Neural progenitor cell (in vitro differentiated cells): Measurements from ENCODE around the gene TMEM267. TPM values are rescaled to one million over a fixed set of nuclear protein-coding genes. Genes with fewer than 3 reads are reported as not detected.
"Not testable (repeated sequence)": the region's sequence is repeated elsewhere in the genome, so short reads cannot be mapped to it uniquely, and the experiment has no call there.

Experiments used
- DNase-seq: peaks from one replicate; pipeline ENCODE4 v3.0.0-alpha.2; 2016; ENCODE audit warnings: low spot score
- H2AFZ ChIP-seq: fragments of 200-600 bp; sonication (generic); replicated peaks from 2 replicates; pipeline ENCODE4 v1.6.1; 2016; ENCODE audit warnings: antibody characterized with exemption
- H3F3A ChIP-seq: fragments of 200-600 bp; sonication (generic); 2 replicates; pipeline ENCODE4 v1.6.1; 2016; ENCODE audit warnings: antibody characterized with exemption, low read depth
- H3K27ac ChIP-seq: fragments of 200-600 bp; sonication (generic); 2 replicates; pipeline ENCODE4 v1.5.1; 2016; ENCODE audit warnings: mild to moderate bottlenecking
- H3K27me3 ChIP-seq: fragments of 200-600 bp; sonication (generic); 2 replicates; pipeline ENCODE4 v1.6.1; 2016; ENCODE audit warnings: mild to moderate bottlenecking, moderate library complexity
- H3K36me3 ChIP-seq: fragments of 200-600 bp; sonication (generic); 2 replicates; pipeline ENCODE4 v1.5.1; 2016
- H3K4me1 ChIP-seq: fragments of 200-600 bp; sonication (generic); 2 replicates; pipeline ENCODE4 v1.6.1; 2016; ENCODE audit warnings: mixed run types
- H3K4me2 ChIP-seq: fragments of 200-600 bp; sonication (generic); 2 replicates; pipeline ENCODE4 v1.6.1; 2016
- H3K4me3 ChIP-seq: fragments of 200-600 bp; sonication (generic); 2 replicates; pipeline ENCODE4 v1.5.1; 2016
- H3K79me2 ChIP-seq: fragments of 200-600 bp; sonication (generic); 2 replicates; pipeline ENCODE4 v1.6.1; 2016; ENCODE audit warnings: low read depth
- H3K9ac ChIP-seq: fragments of 200-600 bp; sonication (generic); 2 replicates; pipeline ENCODE4 v1.6.1; 2016
- H3K9me3 ChIP-seq: fragments of 200-600 bp; sonication (generic); 2 replicates; pipeline ENCODE4 v1.5.1; 2016; ENCODE audit warnings: low read depth
- H4K20me1 ChIP-seq: fragments of 200-600 bp; sonication (generic); 2 replicates; pipeline ENCODE4 v1.6.1; 2016; ENCODE audit warnings: low read depth
- H3K27ac Mint-ChIP-seq: 3 replicates; pipeline ENCODE4 v1.8.0; 2021; ENCODE audit warnings: mixed read lengths
- H3K27me3 Mint-ChIP-seq: 2 replicates; pipeline ENCODE4 v1.8.0; 2022; ENCODE audit warnings: low read depth, mild to moderate bottlenecking, inconsistent platforms, moderate library complexity, mixed read lengths; ENCODE audit not compliant: insufficient read depth
- H3K36me3 Mint-ChIP-seq: 3 replicates; pipeline ENCODE4 v1.8.0; 2021; ENCODE audit warnings: mixed read lengths
- H3K4me1 Mint-ChIP-seq: 3 replicates; pipeline ENCODE4 v1.8.0; 2021; ENCODE audit warnings: mixed read lengths
- H3K4me3 Mint-ChIP-seq: 3 replicates; pipeline ENCODE4 v1.8.0; 2021; ENCODE audit warnings: mild to moderate bottlenecking, moderate library complexity, mixed read lengths
- H3K9me3 Mint-ChIP-seq: 3 replicates; pipeline ENCODE4 v1.8.0; 2020; ENCODE audit warnings: mixed read lengths
- EZH2 ChIP-seq: fragments of 200-600 bp; sonication (generic); IDR thresholded peaks from 2 replicates; pipeline ENCODE4 v1.6.1; 2017; ENCODE audit warnings: antibody characterized with exemption, mild to moderate bottlenecking, moderate library complexity
- EZH2phosphoT487 ChIP-seq: fragments of 200-600 bp; sonication (generic); IDR thresholded peaks from 2 replicates; pipeline ENCODE4 v1.6.1; 2017; ENCODE audit warnings: antibody characterized with exemption
- total RNA-seq: library from RNA; depleted of rRNA; stranded (reverse); fragments of >200 nt; gene quantifications from 2 replicates; pipeline ENCODE4 v1.2.3, GENCODE V29; 2015; ENCODE audit warnings: low replicate concordance
- TF ChIP-seq, protein P1 (sequence below): fragments of 200-600 bp; sonication (generic); IDR thresholded peaks from 2 replicates; pipeline ENCODE4 v1.5.1; 2017; ENCODE audit warnings: antibody characterized with exemption, mild to moderate bottlenecking

The TMEM267 gene
- total RNA-seq, 1 donor from 2014 or later: 15.3 TPM

DNA sequence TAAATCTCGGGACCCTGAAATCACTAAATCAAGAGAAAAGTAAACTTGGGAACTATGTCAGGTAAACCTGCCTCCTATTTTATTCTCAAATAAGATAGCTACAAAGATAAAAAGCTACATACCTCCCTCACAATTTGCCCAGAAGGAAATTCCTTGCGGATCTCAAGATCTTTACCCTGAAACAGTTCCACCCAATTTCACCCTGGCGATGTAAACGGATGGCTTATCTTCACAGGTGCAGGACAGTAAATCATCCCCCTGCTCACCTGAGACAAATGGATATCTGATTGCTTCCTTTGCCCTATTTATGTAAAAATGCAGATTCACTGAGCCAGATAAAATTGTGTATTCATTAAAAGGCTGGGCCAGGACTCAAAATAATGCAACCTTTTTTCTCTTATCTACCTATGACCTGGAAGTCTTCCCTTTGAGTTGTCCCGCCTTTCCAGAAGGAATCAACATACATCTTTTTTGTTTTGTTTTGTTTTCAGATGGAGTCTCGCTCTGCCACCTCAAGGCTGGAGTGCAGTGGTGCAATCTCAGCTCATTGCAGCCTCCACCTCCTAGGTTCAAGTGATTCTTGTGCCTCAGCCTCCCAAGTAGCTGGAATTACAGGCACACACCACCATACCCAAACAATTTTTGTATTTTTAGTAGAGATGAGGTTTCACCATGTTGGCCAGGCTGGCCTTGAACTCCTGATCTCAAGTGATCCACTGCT lies 13.8 kb downstream of the TMEM267 start:
- no peak for DNase-seq
- H3F3A ChIP-seq: no peaks in the 10 kb centered on the region
- peaks cover 49% of the 10 kb centered on the region for H3K36me3 Mint-ChIP-seq
- H2AFZ ChIP-seq: no peak overlapping the region
- H3K4me1 ChIP-seq: no peaks in the 10 kb centered on the region
- H3K27ac ChIP-seq: no peak overlapping the region
- H3K4me1 Mint-ChIP-seq: no peaks in the 10 kb centered on the region
- H3K27ac Mint-ChIP-seq: no peak overlapping the region
- peaks cover 6% of the 10 kb centered on the region for H3K79me2 ChIP-seq
- H3K4me3 ChIP-seq: no peak overlapping the region
- H3K27me3 Mint-ChIP-seq: peaks cover 3% of the 10 kb centered on the region
- no peak overlapping the region for H3K4me3 Mint-ChIP-seq
- H3K9me3 ChIP-seq: peaks cover 9% of the 10 kb centered on the region
- H3K9ac ChIP-seq: no peak overlapping the region
- no peaks in the 10 kb centered on the region for H4K20me1 ChIP-seq
- TF ChIP-seq, protein P1, sequence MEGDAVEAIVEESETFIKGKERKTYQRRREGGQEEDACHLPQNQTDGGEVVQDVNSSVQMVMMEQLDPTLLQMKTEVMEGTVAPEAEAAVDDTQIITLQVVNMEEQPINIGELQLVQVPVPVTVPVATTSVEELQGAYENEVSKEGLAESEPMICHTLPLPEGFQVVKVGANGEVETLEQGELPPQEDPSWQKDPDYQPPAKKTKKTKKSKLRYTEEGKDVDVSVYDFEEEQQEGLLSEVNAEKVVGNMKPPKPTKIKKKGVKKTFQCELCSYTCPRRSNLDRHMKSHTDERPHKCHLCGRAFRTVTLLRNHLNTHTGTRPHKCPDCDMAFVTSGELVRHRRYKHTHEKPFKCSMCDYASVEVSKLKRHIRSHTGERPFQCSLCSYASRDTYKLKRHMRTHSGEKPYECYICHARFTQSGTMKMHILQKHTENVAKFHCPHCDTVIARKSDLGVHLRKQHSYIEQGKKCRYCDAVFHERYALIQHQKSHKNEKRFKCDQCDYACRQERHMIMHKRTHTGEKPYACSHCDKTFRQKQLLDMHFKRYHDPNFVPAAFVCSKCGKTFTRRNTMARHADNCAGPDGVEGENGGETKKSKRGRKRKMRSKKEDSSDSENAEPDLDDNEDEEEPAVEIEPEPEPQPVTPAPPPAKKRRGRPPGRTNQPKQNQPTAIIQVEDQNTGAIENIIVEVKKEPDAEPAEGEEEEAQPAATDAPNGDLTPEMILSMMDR: peak; percentile 4
- no peak for TF ChIP-seq EZH2phosphoT487
- TF ChIP-seq EZH2: no peak
- H3K4me2 ChIP-seq: no peak overlapping the region
- H3K27me3 ChIP-seq: no peaks in the 10 kb centered on the region
- H3K9me3 Mint-ChIP-seq: peaks cover 40% of the 10 kb centered on the region
- H3K36me3 ChIP-seq: peaks cover 5% of the 10 kb centered on the region

DNA sequence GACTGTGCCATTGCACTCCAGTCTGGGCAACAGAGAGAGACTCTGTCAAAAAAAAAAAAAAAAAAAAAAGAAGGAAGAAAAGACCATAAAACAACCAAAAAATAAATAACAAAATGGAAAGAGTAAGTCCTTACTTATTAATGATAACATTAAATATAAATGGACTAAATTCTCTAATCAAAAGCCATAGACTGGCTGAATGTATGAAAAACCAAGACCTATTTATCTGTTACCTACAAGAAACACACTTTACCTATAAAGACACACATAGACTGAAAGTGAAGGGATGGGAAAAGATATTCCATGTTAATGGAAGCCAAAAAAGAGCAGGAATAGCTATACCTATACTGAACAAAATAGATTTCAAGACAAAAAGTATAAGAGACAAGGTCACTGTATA lies 16.6 kb downstream of the TMEM267 start:
- H3K9me3 Mint-ChIP-seq: peaks cover 37% of the 10 kb centered on the region

GRCh38 chr5:43465455-43465854 lies 18.2 kb downstream of the TMEM267 start:
- H3K36me3 ChIP-seq, H3K27me3 ChIP-seq, H2AFZ ChIP-seq, H3K4me3 Mint-ChIP-seq, H4K20me1 ChIP-seq, H3K9ac ChIP-seq, H3K4me2 ChIP-seq, H3K4me1 Mint-ChIP-seq, H3K27ac ChIP-seq, DNase-seq, H3K4me3 ChIP-seq, H3K9me3 ChIP-seq, H3K4me1 ChIP-seq, H3K27me3 Mint-ChIP-seq, H3F3A ChIP-seq, H3K27ac Mint-ChIP-seq, H3K79me2 ChIP-seq: not testable (repeated sequence)
- Mint-ChIP-seq H3K9me3 (peaks cover 25% of the 10 kb centered on the region), H3K36me3 (peaks cover 34% of the 10 kb centered on the region)

More for the DNA sequence above, 16.6 kb downstream of the TMEM267 start:
- no peak overlapping the region for H3K27ac ChIP-seq
- no peak overlapping the region for H3K4me2 ChIP-seq
- Mint-ChIP-seq H3K27ac (no peak overlapping the region), H3K36me3 (peaks cover 39% of the 10 kb centered on the region), H3K27me3 (peaks cover 3% of the 10 kb centered on the region), H3K4me3 (no peak overlapping the region), H3K4me1 (no peaks in the 10 kb centered on the region)
- H4K20me1 ChIP-seq: no peaks in the 10 kb centered on the region
- H3K9me3 ChIP-seq: peaks cover 9% of the 10 kb centered on the region
- H3K4me3 ChIP-seq: no peak overlapping the region
- DNase-seq: no peak
- H3K36me3 ChIP-seq: peaks cover 5% of the 10 kb centered on the region
- no peaks in the 10 kb centered on the region for H3F3A ChIP-seq
- H3K27me3 ChIP-seq: no peaks in the 10 kb centered on the region
- TF ChIP-seq EZH2phosphoT487 (no peak), EZH2 (no peak)
- TF ChIP-seq, protein P1: no peak
- H3K4me1 ChIP-seq: no peaks in the 10 kb centered on the region
- H2AFZ ChIP-seq: no peak overlapping the region
- peaks cover 6% of the 10 kb centered on the region for H3K79me2 ChIP-seq
- H3K9ac ChIP-seq: no peak overlapping the region

DNA sequence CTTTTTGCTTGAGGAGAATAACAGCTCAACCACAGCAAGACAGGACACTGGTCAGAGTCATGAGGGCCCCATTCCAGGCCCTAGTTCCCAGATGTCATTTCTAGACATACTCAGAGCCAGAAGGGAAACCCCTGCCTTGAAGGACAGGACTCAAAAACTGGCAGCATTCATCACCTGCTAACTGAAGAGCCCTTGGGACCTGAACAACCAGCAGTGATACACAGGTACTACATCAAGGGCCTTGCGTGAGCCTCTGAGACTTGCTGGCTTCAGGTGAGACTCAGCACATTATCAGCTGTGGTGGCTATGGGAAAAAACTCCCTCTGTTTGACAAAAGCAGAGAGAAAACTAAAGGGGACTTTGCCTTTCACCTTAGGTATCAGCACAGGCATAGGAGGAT lies 22.6 kb downstream of the TMEM267 start:
- H3K36me3 Mint-ChIP-seq: peaks cover 24% of the 10 kb centered on the region
- H3K9me3 ChIP-seq: no peaks in the 10 kb centered on the region
- no peaks in the 10 kb centered on the region for H3K4me1 Mint-ChIP-seq
- H4K20me1 ChIP-seq: no peaks in the 10 kb centered on the region
- no peak overlapping the region for H3K4me3 Mint-ChIP-seq
- no peak overlapping the region for H3K4me2 ChIP-seq
- no peak for TF ChIP-seq EZH2
- TF ChIP-seq, protein P1: no peak
- no peak for TF ChIP-seq EZH2phosphoT487
- no peaks in the 10 kb centered on the region for H3F3A ChIP-seq
- no peak overlapping the region for H2AFZ ChIP-seq
- no peaks in the 10 kb centered on the region for H3K27me3 Mint-ChIP-seq
- no peak for DNase-seq
- no peak overlapping the region for H3K4me3 ChIP-seq
- no peaks in the 10 kb centered on the region for H3K27me3 ChIP-seq
- H3K9ac ChIP-seq: no peak overlapping the region
- H3K79me2 ChIP-seq: no peaks in the 10 kb centered on the region
- H3K36me3 ChIP-seq: peaks cover 1% of the 10 kb centered on the region
- H3K27ac ChIP-seq: no peak overlapping the region
- H3K27ac Mint-ChIP-seq: no peak overlapping the region
- peaks cover 26% of the 10 kb centered on the region for H3K9me3 Mint-ChIP-seq
- H3K4me1 ChIP-seq: no peaks in the 10 kb centered on the region
